Stomach (tissue), 4 donors: ENCODE data around the gene SLC7A14.

Source experiments
- CTCF ChIP-seq, 7 experiments: fragments of 450-650 bp in 4 of 7; fragments of 200-600 bp in 3 of 7; sonication (generic) in 3 of 7; IDR thresholded peaks; one replicate each; pipeline ENCODE4 v1.5.1; 2016 to 2019; ENCODE audit warnings: antibody characterized with exemption in 7 of 7, control low read depth in 2 of 7, mild to moderate bottlenecking in 1 of 7
- EP300 ChIP-seq: sonication (generic); formaldehyde crosslinking; IDR thresholded peaks from one replicate; pipeline ENCODE4 v1.6.1; 2017; ENCODE audit warnings: antibody characterized with exemption
- POLR2A ChIP-seq, 4 donors: fragments of 450-650 bp; IDR thresholded peaks; one replicate each; pipeline ENCODE4 v1.6.1; 2016; ENCODE audit warnings: antibody characterized with exemption in 4 of 4, control low read depth in 2 of 4, mild to moderate bottlenecking in 1 of 4, moderate library complexity in 1 of 4
- POLR2AphosphoS5 ChIP-seq, 3 donors: sonication (generic); formaldehyde crosslinking; IDR thresholded peaks; one replicate each; pipeline ENCODE4 v1.6.1; 2016; ENCODE audit warnings: antibody characterized with exemption in 3 of 3

DNA sequence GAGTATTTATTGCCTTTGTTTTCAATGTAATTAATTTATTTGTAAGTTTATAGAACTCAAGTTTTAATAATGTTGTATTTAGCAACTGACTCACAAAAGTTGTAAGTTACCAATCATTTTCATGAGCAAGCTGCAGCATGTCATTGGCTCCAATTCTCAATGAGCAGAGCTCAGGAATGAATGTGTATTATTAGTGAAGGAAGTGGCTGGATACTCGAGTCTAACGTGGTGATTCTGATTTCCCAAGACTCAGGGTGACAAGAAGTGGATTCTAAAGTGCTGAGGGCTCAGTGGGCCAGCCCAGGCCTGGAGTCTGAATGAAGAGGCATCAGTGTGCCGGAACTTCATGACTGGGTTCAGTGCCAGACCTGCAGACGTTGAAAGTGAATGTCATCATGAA is 127.6 kb downstream of the SLC7A14 start:
- TF ChIP-seq CTCF (IDR thresholded peaks at IDR 0.05), result no peak
- no peak for TF ChIP-seq POLR2A (IDR thresholded peaks at IDR 0.05)
- TF ChIP-seq EP300, result no peak
- TF ChIP-seq POLR2AphosphoS5 (IDR thresholded peaks at IDR 0.05), result no peak
